Natural killer cell (primary cell): ENCODE measurements around the gene KHSRP. TPM values are rescaled to one million over a fixed set of nuclear protein-coding genes. Genes with fewer than 3 reads are reported as not detected.

Experiments used
- ATAC-seq, 3 donors: fragments of 150-1000 bp in 2 of 3; fragments of 200-7000 bp in 1 of 3; cut with Tn5 transposase; 1 replicate in 1 of 3; 2 replicates in 2 of 3; pipeline ENCODE4 v1.10.0; 2021; ENCODE audit warnings: mild to moderate bottlenecking in 2 of 3, moderate library complexity in 2 of 3
- DNase-seq, 2 donors: peaks; one replicate each; pipeline versions ENCODE4 v3.0.0 to v3.0.0-alpha.2; 2013 to 2021; ENCODE audit warnings: mixed read lengths in 1 of 2
- H3K27ac ChIP-seq: one replicate; pipeline ENCODE4 v1.5.1; 2013; ENCODE audit warnings: mild to moderate bottlenecking, low read length
- H3K27me3 ChIP-seq: one replicate; pipeline ENCODE4 v1.6.1; 2013; ENCODE audit warnings: low read length; ENCODE audit not compliant: control insufficient read depth, insufficient read depth
- H3K36me3 ChIP-seq: one replicate; pipeline ENCODE4 v1.6.1; 2013; ENCODE audit warnings: low read length; ENCODE audit not compliant: control insufficient read depth, insufficient read depth
- H3K4me1 ChIP-seq: one replicate; pipeline ENCODE4 v1.6.1; 2013; ENCODE audit warnings: low read length; ENCODE audit not compliant: control insufficient read depth, insufficient read depth
- H3K4me3 ChIP-seq: one replicate; pipeline ENCODE4 v1.5.1; 2013; ENCODE audit warnings: low read length
- H3K9me3 ChIP-seq: one replicate; pipeline ENCODE4 v1.6.1; 2013; ENCODE audit warnings: low read length; ENCODE audit not compliant: control insufficient read depth, insufficient read depth
- H3K27ac Mint-ChIP-seq, 2 donors: one replicate each; pipeline ENCODE4 v1.8.0; 2022; ENCODE audit warnings: mild to moderate bottlenecking in 2 of 2, mixed read lengths in 2 of 2, moderate library complexity in 1 of 2
- H3K27me3 Mint-ChIP-seq, 2 donors: one replicate each; pipeline ENCODE4 v1.8.0; 2022; ENCODE audit warnings: low read depth in 2 of 2, mixed read lengths in 2 of 2
- H3K36me3 Mint-ChIP-seq: one replicate; pipeline ENCODE4 v1.8.0; 2022; ENCODE audit warnings: mixed read lengths
- H3K4me1 Mint-ChIP-seq, 2 donors: one replicate each; pipeline ENCODE4 v1.8.0; 2022; ENCODE audit warnings: mixed read lengths in 2 of 2
- H3K4me3 Mint-ChIP-seq: one replicate; pipeline ENCODE4 v1.8.0; 2022; ENCODE audit warnings: mild to moderate bottlenecking, moderate library complexity, mixed read lengths
- H3K9me3 Mint-ChIP-seq, 2 donors: one replicate each; pipeline ENCODE4 v1.8.0; 2022; ENCODE audit warnings: mixed read lengths in 2 of 2
- CTCF ChIP-seq: fragments of 200-600 bp; IDR thresholded peaks from one replicate; pipeline ENCODE4 v1.8.0; 2022; ENCODE audit warnings: antibody characterized with exemption
- WGBS: methylation state at CpG from one replicate; pipeline ENCODE4 v1.1.7; 2013; ENCODE audit warnings: missing lambda C conversion rate; ENCODE audit not compliant: insufficient coverage; 5-methylcytosine and 5-hydroxymethylcytosine counted together
- intact Hi-C: fragments of 100-400 bp; cut with micrococcal nuclease; formaldehyde crosslinking; loops from one replicate; pipeline ENCODE4 v1.14.2; 2022
- total RNA-seq, 4 donors: library from RNA; stranded (reverse); fragments of 120-200 nt in 1 of 4; gene quantifications; one replicate each; pipeline versions ENCODE4 v1.2.3 to v1.2.4, GENCODE V29; 2013 to 2022

The KHSRP gene
- total RNA-seq, 3 donors from 2014 or later (not counting 1 experiment from before 2014, with no cell fraction given), result 160 to 192 (median 165) TPM

GRCh38 chr19:6448045-6448444, 23.4 kb upstream of the KHSRP start:
- H3K27me3 Mint-ChIP-seq, result peaks cover 0 to 2% of the 10 kb centered on the region in 2 donors
- H3K36me3 ChIP-seq, result no peaks in the 10 kb centered on the region
- H3K27ac Mint-ChIP-seq, result no peak overlapping the region
- no peaks in the 10 kb centered on the region for H3K9me3 ChIP-seq
- no peak for ATAC-seq
- no peaks in the 10 kb centered on the region for H3K36me3 Mint-ChIP-seq
- TF ChIP-seq CTCF, result no peak
- 99% methylated on average over 3 of the region's 3 CpGs for WGBS
- no peaks in the 10 kb centered on the region for H3K4me1 Mint-ChIP-seq
- no peak for DNase-seq
- intact Hi-C loops, result no loop called here
- H3K27ac ChIP-seq, result no peak overlapping the region
- H3K4me3 ChIP-seq, result no peak overlapping the region
- H3K27me3 ChIP-seq, result no peaks in the 10 kb centered on the region
- no peaks in the 10 kb centered on the region for H3K4me1 ChIP-seq
- H3K4me3 Mint-ChIP-seq, result no peak overlapping the region
- H3K9me3 Mint-ChIP-seq, result no peaks in the 10 kb centered on the region

GRCh38 chr19:6446452-6446851, 21.8 kb upstream of the KHSRP start:
- Mint-ChIP-seq H3K36me3 (no peaks in the 10 kb centered on the region), H3K9me3 (no peaks in the 10 kb centered on the region), H3K27me3 (peaks cover 0 to 2% of the 10 kb centered on the region in 2 donors), H3K4me1 (no peaks in the 10 kb centered on the region), H3K27ac (no peak overlapping the region), H3K4me3 (no peak overlapping the region)
- no peaks in the 10 kb centered on the region for H3K27me3 ChIP-seq
- intact Hi-C loops, result no loop called here
- no peaks in the 10 kb centered on the region for H3K36me3 ChIP-seq
- WGBS, result 97% methylated on average over 3 of the region's 3 CpGs
- no peaks in the 10 kb centered on the region for H3K9me3 ChIP-seq
- H3K4me3 ChIP-seq, result no peak overlapping the region
- no peak for TF ChIP-seq CTCF
- no peak for DNase-seq
- ATAC-seq, result no peak
- H3K27ac ChIP-seq, result no peak overlapping the region
- H3K4me1 ChIP-seq, result no peaks in the 10 kb centered on the region

GRCh38 chr19:6443986-6444385, 19.4 kb upstream of the KHSRP start:
- ATAC-seq (no peak), DNase-seq (no peak)
- no peaks in the 10 kb centered on the region for H3K4me1 Mint-ChIP-seq
- no peaks in the 10 kb centered on the region for H3K27me3 ChIP-seq
- no peaks in the 10 kb centered on the region for H3K9me3 ChIP-seq
- no peak overlapping the region for H3K4me3 ChIP-seq
- no peak overlapping the region for H3K27ac Mint-ChIP-seq
- no peaks in the 10 kb centered on the region for H3K27me3 Mint-ChIP-seq
- no peak overlapping the region for H3K27ac ChIP-seq
- no peaks in the 10 kb centered on the region for H3K9me3 Mint-ChIP-seq
- H3K4me3 Mint-ChIP-seq, result no peak overlapping the region
- no peaks in the 10 kb centered on the region for H3K36me3 Mint-ChIP-seq
- TF ChIP-seq CTCF, result no peak
- no peaks in the 10 kb centered on the region for H3K4me1 ChIP-seq
- intact Hi-C loops, result no loop called here
- WGBS, result 96% methylated on average over 13 of the region's 13 CpGs
- no peaks in the 10 kb centered on the region for H3K36me3 ChIP-seq

GRCh38 chr19:6442087-6442688, 17.6 kb upstream of the KHSRP start:
- WGBS, result 89% methylated on average over 11 of the region's 13 CpGs
- ATAC-seq (no peak), DNase-seq (no peak)
- intact Hi-C loops, result no loop called here
- Histone ChIP-seq H3K27ac (no peak overlapping the region), H3K4me1 (no peaks in the 10 kb centered on the region), H3K4me3 (no peak overlapping the region), H3K9me3 (no peaks in the 10 kb centered on the region), H3K27me3 (no peaks in the 10 kb centered on the region), H3K36me3 (no peaks in the 10 kb centered on the region)
- H3K27me3 Mint-ChIP-seq, result no peaks in the 10 kb centered on the region
- H3K9me3 Mint-ChIP-seq, result no peaks in the 10 kb centered on the region
- H3K4me1 Mint-ChIP-seq, result no peaks in the 10 kb centered on the region
- H3K27ac Mint-ChIP-seq, result no peak overlapping the region
- H3K36me3 Mint-ChIP-seq, result no peaks in the 10 kb centered on the region
- H3K4me3 Mint-ChIP-seq, result no peak overlapping the region
- no peak for TF ChIP-seq CTCF
